Neutrophil (primary cell): Measurements from ENCODE around the gene NAA60.

Experiments
- H3K27ac ChIP-seq: fragments of 200-600 bp; sonication (generic); 2 replicates; pipeline ENCODE4 v1.5.1; 2016; ENCODE audit warnings: mild to moderate bottlenecking, moderate library complexity
- H3K27me3 ChIP-seq: fragments of 200-600 bp; sonication (generic); 2 replicates; pipeline ENCODE4 v1.6.0; 2016; ENCODE audit warnings: mild to moderate bottlenecking
- H3K36me3 ChIP-seq: fragments of 200-600 bp; sonication (generic); 2 replicates; pipeline ENCODE4 v1.5.1; 2017
- H3K4me1 ChIP-seq, 2 experiments: fragments of 200-600 bp in 1 of 2; sonication (generic) in 1 of 2; 1 replicate in 1 of 2; 2 replicates in 1 of 2; pipeline versions ENCODE4 v1.5.1 to v1.6.1; 2013 to 2016; ENCODE audit warnings: low read depth in 1 of 2, low read length in 1 of 2, mild to moderate bottlenecking in 1 of 2, moderate library complexity in 1 of 2; ENCODE audit not compliant: control insufficient read depth in 1 of 2, insufficient read depth in 1 of 2
- H3K4me3 ChIP-seq, 2 experiments: fragments of 200-600 bp in 1 of 2; sonication (generic) in 1 of 2; 1 replicate in 1 of 2; 2 replicates in 1 of 2; pipeline ENCODE4 v1.5.1; 2013 to 2016; ENCODE audit warnings: low read depth in 1 of 2, low read length in 1 of 2, mild to moderate bottlenecking in 1 of 2, moderate library complexity in 1 of 2
- H3K9me3 ChIP-seq: fragments of 200-600 bp; sonication (generic); 2 replicates; pipeline ENCODE4 v1.5.1; 2016
- CTCF ChIP-seq: fragments of 200-600 bp; sonication (generic); IDR thresholded peaks from 2 replicates; pipeline ENCODE4 v1.5.1; 2016; ENCODE audit warnings: antibody characterized with exemption

Gene NAA60

GRCh38 chr16:3485821-3486505, 42.5 kb downstream of the NAA60 start:
- Histone ChIP-seq H3K4me1 (no peaks in the 10 kb centered on the region), H3K27me3 (no peaks in the 10 kb centered on the region), H3K36me3 (peaks cover 72% of the 10 kb centered on the region), H3K27ac (no peak overlapping the region), H3K9me3 (no peaks in the 10 kb centered on the region), H3K4me3 (no peak overlapping the region)
- TF ChIP-seq CTCF = no peak

- no peaks in the 10 kb centered on the region for H3K27me3 ChIP-seq
- peaks cover 65% of the 10 kb centered on the region for H3K36me3 ChIP-seq
- H3K27ac ChIP-seq = no peak overlapping the region
- no peak overlapping the region for H3K4me3 ChIP-seq
- no peaks in the 10 kb centered on the region for H3K9me3 ChIP-seq
- TF ChIP-seq CTCF = no peak
- no peaks in the 10 kb centered on the region for H3K4me1 ChIP-seq
Measured at GRCh38 chr16:3486506-3487215, 43.2 kb downstream of the NAA60 start.

- no peaks in the 10 kb centered on the region for H3K27me3 ChIP-seq
- H3K9me3 ChIP-seq = no peaks in the 10 kb centered on the region
- H3K4me3 ChIP-seq = no peak overlapping the region
- H3K27ac ChIP-seq = no peak overlapping the region
- TF ChIP-seq CTCF = no peak
- peaks cover 54% of the 10 kb centered on the region for H3K36me3 ChIP-seq
- H3K4me1 ChIP-seq = no peaks in the 10 kb centered on the region
Measured at GRCh38 chr16:3487521-3488410, 44.3 kb downstream of the NAA60 start.

GRCh38 chr16:3488801-3489200, 45.3 kb downstream of the NAA60 start:
- TF ChIP-seq CTCF = no peak
- Histone ChIP-seq H3K27me3 (no peaks in the 10 kb centered on the region), H3K4me3 (no peak overlapping the region), H3K36me3 (peaks cover 44% of the 10 kb centered on the region), H3K9me3 (no peaks in the 10 kb centered on the region), H3K4me1 (no peaks in the 10 kb centered on the region), H3K27ac (no peak overlapping the region)

- TF ChIP-seq CTCF = no peak
- Histone ChIP-seq H3K36me3 (peaks cover 21% of the 10 kb centered on the region), H3K4me3 (no peak overlapping the region)
Measured at GRCh38 chr16:3490911-3491629, 47.6 kb downstream of the NAA60 start.

More at GRCh38 chr16:3490911-3491629, 47.6 kb downstream of the NAA60 start:
- Histone ChIP-seq H3K4me1 (no peaks in the 10 kb centered on the region), H3K27ac (no peak overlapping the region), H3K9me3 (no peaks in the 10 kb centered on the region), H3K27me3 (no peaks in the 10 kb centered on the region)
